IMR-90 (cell line): ENCODE results near the gene B3GALNT1. TPM values are rescaled to one million over a fixed set of nuclear protein-coding genes. Genes with fewer than 3 reads are reported as not detected.

Experiments
- ATAC-seq: fragments of 200-7000 bp; cut with Tn5 transposase; 2 replicates; pipeline ENCODE4 v1.9.1; 2020; ENCODE audit warnings: low read depth, mild to moderate bottlenecking, moderate library complexity
- BruUV-seq: library from RNA; stranded (reverse); fragments of 400-500 nt; replicated peaks from 2 replicates; lab custom pipeline; 2021; lab: Mats Ljungman, UMichigan
- CTCF ChIA-PET: fragments of 300-600 bp; formaldehyde crosslinking; extraction: SDS; loops from one replicate; lab custom pipeline; 2021; ENCODE audit warnings: antibody characterized with exemption; lab: Yijun Ruan, JAX
- POLR2A ChIA-PET: fragments of 300-600 bp; sonication (Branson Sonifier 250); formaldehyde crosslinking; loops from one replicate; lab custom pipeline; 2022; ENCODE audit warnings: antibody characterized with exemption; ENCODE audit not compliant: unreplicated experiment; lab: Charles Lee
- DNase-seq: peaks from one replicate; pipeline ENCODE4 v3.0.0; 2013
- H2AFZ ChIP-seq: replicated peaks from 2 replicates; pipeline ENCODE3; 2013; ENCODE audit warnings: low read length, mild to moderate bottlenecking; ENCODE audit not compliant: poor library complexity
- H2AK5ac ChIP-seq: 2 replicates; pipeline ENCODE4 v1.6.1; 2013; ENCODE audit warnings: low read depth, low read length, inconsistent platforms
- H2AK9ac ChIP-seq: replicated peaks from 2 replicates; pipeline ENCODE3; 2013; ENCODE audit warnings: mild to moderate bottlenecking, low read depth, low read length, moderate library complexity; ENCODE audit not compliant: poor library complexity
- H2BK120ac ChIP-seq: 2 replicates; pipeline ENCODE4 v1.6.1; 2013; ENCODE audit warnings: low read depth, low read length, inconsistent platforms
- H2BK15ac ChIP-seq: 3 replicates; pipeline ENCODE4 v1.6.1; 2013; ENCODE audit warnings: low read depth, low read length, inconsistent platforms
- H2BK20ac ChIP-seq: 2 replicates; pipeline ENCODE4 v1.6.1; 2013; ENCODE audit warnings: low read depth, mild to moderate bottlenecking, inconsistent platforms, low read length, moderate library complexity
- H2BK5ac ChIP-seq: 2 replicates; pipeline ENCODE4 v1.6.1; 2013; ENCODE audit warnings: mild to moderate bottlenecking, low read depth, low read length, inconsistent platforms; ENCODE audit not compliant: poor library complexity, severe bottlenecking
- H3K14ac ChIP-seq: replicated peaks from 2 replicates; pipeline ENCODE4 v1.6.1; 2013; ENCODE audit warnings: low read depth, low read length, inconsistent platforms
- H3K18ac ChIP-seq: 2 replicates; pipeline ENCODE4 v1.6.1; 2013; ENCODE audit warnings: low read depth, low read length, control low read depth
- H3K23ac ChIP-seq: 2 replicates; pipeline ENCODE4 v1.6.1; 2013; ENCODE audit warnings: low read depth, low read length, inconsistent platforms
- H3K27ac ChIP-seq: 2 replicates; pipeline ENCODE4 v1.5.1; 2013; ENCODE audit warnings: mild to moderate bottlenecking, control low read depth, low read length; ENCODE audit not compliant: insufficient read depth
- H3K27me3 ChIP-seq: 2 replicates; pipeline ENCODE4 v1.6.1; 2013; ENCODE audit warnings: low read length; ENCODE audit not compliant: control insufficient read depth, insufficient read depth
- H3K36me3 ChIP-seq: 2 replicates; pipeline ENCODE4 v1.6.1; 2013; ENCODE audit warnings: low read length, mixed read lengths; ENCODE audit not compliant: control insufficient read depth, insufficient read depth
- H3K4ac ChIP-seq: 2 replicates; pipeline ENCODE4 v1.6.1; 2013; ENCODE audit warnings: low read depth, low read length, inconsistent platforms
- H3K4me1 ChIP-seq: 2 replicates; pipeline ENCODE4 v1.6.1; 2013; ENCODE audit warnings: low read length, mixed read lengths; ENCODE audit not compliant: control insufficient read depth, insufficient read depth
- H3K4me2 ChIP-seq: 2 replicates; pipeline ENCODE4 v1.6.1; 2013; ENCODE audit warnings: low read depth, mild to moderate bottlenecking, control low read depth, low read length, moderate library complexity
- H3K4me3 ChIP-seq: 2 replicates; pipeline ENCODE4 v1.5.1; 2013; ENCODE audit warnings: low read depth, mild to moderate bottlenecking, control low read depth, low read length, moderate library complexity; ENCODE audit not compliant: insufficient read depth
- H3K56ac ChIP-seq: 2 replicates; pipeline ENCODE4 v1.6.1; 2013; ENCODE audit warnings: low read length, inconsistent platforms; ENCODE audit not compliant: insufficient read depth; ENCODE audit errors: extremely low read depth
- H3K79me1 ChIP-seq, 2 experiments: 2 replicates each; pipeline ENCODE4 v1.6.1; 2013; ENCODE audit warnings: low read length in 2 of 2, inconsistent platforms in 1 of 2, low read depth in 1 of 2
- H3K9ac ChIP-seq: 2 replicates; pipeline ENCODE4 v1.6.1; 2013; ENCODE audit warnings: low read depth, low read length, control low read depth
- H3K9me1 ChIP-seq: 2 replicates; pipeline ENCODE4 v1.6.1; 2013; ENCODE audit warnings: low read length, inconsistent platforms; ENCODE audit not compliant: insufficient read depth
- H3K9me3 ChIP-seq: 2 replicates; pipeline ENCODE4 v1.6.1; 2013; ENCODE audit warnings: low read length; ENCODE audit not compliant: control insufficient read depth, insufficient read depth
- H4K20me1 ChIP-seq: 2 replicates; pipeline ENCODE4 v1.6.1; 2013; ENCODE audit warnings: low read length, inconsistent platforms; ENCODE audit not compliant: insufficient read depth
- H4K5ac ChIP-seq: 2 replicates; pipeline ENCODE4 v1.6.1; 2013; ENCODE audit warnings: mild to moderate bottlenecking, low read depth, low read length, control low read depth
- H4K8ac ChIP-seq, 2 experiments: 2 replicates each; pipeline ENCODE4 v1.6.1; 2013; ENCODE audit warnings: low read depth in 2 of 2, low read length in 2 of 2, control low read depth in 1 of 2, inconsistent platforms in 1 of 2
- H4K91ac ChIP-seq: 2 replicates; pipeline ENCODE4 v1.6.1; 2013; ENCODE audit warnings: low read depth, low read length, inconsistent platforms; ENCODE audit not compliant: insufficient read depth
- BHLHE40 ChIP-seq: fragments of 150-350 bp; IDR thresholded peaks from 2 replicates; pipeline ENCODE4 v1.6.1; 2016; ENCODE audit warnings: mild to moderate bottlenecking, low read depth, low read length
- CEBPB ChIP-seq: IDR thresholded peaks from 2 replicates; pipeline ENCODE4 v1.6.1; 2012; ENCODE audit warnings: low read depth, low read length, improper control_type of control experiment
- CHD1 ChIP-seq: IDR thresholded peaks from 2 replicates; pipeline ENCODE4 v1.6.1; 2012; ENCODE audit warnings: low read depth, low read length, improper control_type of control experiment
- CTCF ChIP-seq: conservative IDR thresholded peaks from 2 replicates; pipeline ENCODE4 v1.5.1; 2012; ENCODE audit warnings: mild to moderate bottlenecking, low read depth, low read length, improper control_type of control experiment
- ELK1 ChIP-seq: fragments of 150-350 bp; IDR thresholded peaks from 2 replicates; pipeline ENCODE4 v1.6.1; 2016; ENCODE audit warnings: low read depth, mild to moderate bottlenecking, low read length, moderate library complexity, borderline replicate concordance
- FOS ChIP-seq: fragments of 150-350 bp; IDR thresholded peaks from 2 replicates; pipeline ENCODE4 v1.6.1; 2016; ENCODE audit warnings: low read depth, low read length
- MAFK ChIP-seq: IDR thresholded peaks from 2 replicates; pipeline ENCODE4 v1.6.1; 2012; ENCODE audit warnings: low read depth, low read length, improper control_type of control experiment
- MAZ ChIP-seq: IDR thresholded peaks from 2 replicates; pipeline ENCODE4 v1.6.1; 2012; ENCODE audit warnings: low read depth, mild to moderate bottlenecking, low read length, improper control_type of control experiment, moderate library complexity, borderline replicate concordance
- MXI1 ChIP-seq: IDR thresholded peaks from 2 replicates; pipeline ENCODE4 v1.6.1; 2012; ENCODE audit warnings: low read depth, mild to moderate bottlenecking, low read length, moderate library complexity, borderline replicate concordance
- NFE2L2 ChIP-seq: fragments of 150-350 bp; IDR thresholded peaks from 2 replicates; pipeline ENCODE4 v1.6.1; 2016; ENCODE audit warnings: low read depth, mild to moderate bottlenecking, low read length
- POLR2A ChIP-seq: IDR thresholded peaks from 2 replicates; pipeline ENCODE4 v1.6.1; 2012; ENCODE audit warnings: mild to moderate bottlenecking, low read depth, low read length
- RAD21 ChIP-seq: IDR thresholded peaks from 2 replicates; pipeline ENCODE4 v1.6.1; 2012; ENCODE audit warnings: low read length, improper control_type of control experiment
- RCOR1 ChIP-seq: IDR thresholded peaks from 2 replicates; pipeline ENCODE4 v1.6.1; 2012; ENCODE audit warnings: mild to moderate bottlenecking, low read length, improper control_type of control experiment; ENCODE audit not compliant: insufficient replicate concordance
- RFX5 ChIP-seq: IDR thresholded peaks from 2 replicates; pipeline ENCODE4 v1.8.0; 2012; ENCODE audit warnings: low read depth, mild to moderate bottlenecking, low read length, moderate library complexity
- SMC3 ChIP-seq: fragments of 150-350 bp; IDR thresholded peaks from 2 replicates; pipeline ENCODE4 v1.6.1; 2016; ENCODE audit warnings: low read depth, mild to moderate bottlenecking, antibody characterized with exemption, low read length, moderate library complexity
- USF2 ChIP-seq: fragments of 150-350 bp; IDR thresholded peaks from 2 replicates; pipeline ENCODE4 v1.6.1; 2017; ENCODE audit warnings: mild to moderate bottlenecking, antibody characterized with exemption, low read length, low read depth
- WGBS, 2 experiments: methylation state at CpG; one replicate each; pipeline versions ENCODE4 v1.1.5 to v1.1.7; 2013; ENCODE audit warnings: missing lambda C conversion rate in 2 of 2; ENCODE audit not compliant: insufficient read length in 1 of 2; ENCODE audit errors: extremely low coverage in 2 of 2; 5-methylcytosine and 5-hydroxymethylcytosine counted together
- dilution Hi-C: fragments of 300-500 bp; cut with HindIII; formaldehyde crosslinking; loops from one replicate; pipeline ENCODE4 v1.14.3; 2018; ENCODE audit warnings: low sequenced_read_pairs; ENCODE audit not compliant: unreplicated experiment
- in situ Hi-C: fragments of 300-500 bp; cut with MboI; formaldehyde crosslinking; loops from 3 replicates; pipeline ENCODE4 v1.14.3; 2019; ENCODE audit warnings: low sequenced_read_pairs, inconsistent platforms, mixed read lengths
- intact Hi-C: fragments of 100-400 bp; cut with micrococcal nuclease; formaldehyde crosslinking; loops from 2 replicates; pipeline ENCODE4 v1.10.0; 2022
- polyA plus RNA-seq, 3 experiments: library from polyadenylated mRNA; depleted of rRNA; stranded (reverse); fragments of >200 nt; gene quantifications; 2 replicates each; pipeline ENCODE4 v1.2.3, GENCODE V29; 2012; ENCODE audit warnings: low replicate concordance in 1 of 3
- total RNA-seq: library from RNA; depleted of rRNA; stranded (reverse); fragments of >200 nt; gene quantifications from 2 replicates; pipeline ENCODE4 v1.2.3, GENCODE V29; 2012

B3GALNT1 gene
- total and polyA plus RNA-seq, 2 of the 4 experiments (the other 2 are of a cell fraction): 5.6 to 8.2 TPM

- H4K91ac ChIP-seq: no peak overlapping the region
- no peak overlapping the region for H3K14ac ChIP-seq
- no peak overlapping the region for H2AFZ ChIP-seq
- no peak overlapping the region for H2AK9ac ChIP-seq
- no peak overlapping the region for H2BK15ac ChIP-seq
- H3K27me3 ChIP-seq: no peaks in the 10 kb centered on the region
- no peak overlapping the region for H3K23ac ChIP-seq
- no peak overlapping the region for H3K4ac ChIP-seq
- no CpG with 5 or more reads among the region's 6 CpGs for WGBS, 2 experiments
- no peak overlapping the region for H4K5ac ChIP-seq
- DNase-seq (no peak), ATAC-seq (no peak)
- no peak overlapping the region for H3K18ac ChIP-seq
- in situ Hi-C loops: no loop called here
- H3K9me1 ChIP-seq: no peaks in the 10 kb centered on the region; the same call in 1 of the 2 replicates
- H2BK20ac ChIP-seq: no peak overlapping the region
- H3K4me1 ChIP-seq: no peaks in the 10 kb centered on the region
- intact Hi-C loops: loop anchor here (5.0 kb wide), 1 partner anchor 171 kb away; no protein-coding TSS in a partner anchor
- no peak overlapping the region for H2BK5ac ChIP-seq
- H3K9ac ChIP-seq: no peak overlapping the region
- no peak overlapping the region for H3K56ac ChIP-seq
- H3K4me3 ChIP-seq: no peak overlapping the region
- dilution Hi-C loops: no loop called here
- no peak overlapping the region for H2AK5ac ChIP-seq
- no peaks in the 10 kb centered on the region for H4K20me1 ChIP-seq
- H4K8ac ChIP-seq: no peak overlapping the region
- CTCF ChIA-PET: no interaction called here
- POLR2A ChIA-PET: no interaction called here
- 0 out of 2 replicates have a peak, but pooled peaks cover 2% of the 10 kb centered on the region for H3K36me3 ChIP-seq
- TF ChIP-seq RAD21 (no peak), MAFK (no peak), SMC3 (no peak), MAZ (no peak), BHLHE40 (no peak), CHD1 (no peak), RFX5 (no peak), FOS (no peak), CTCF (no peak), CEBPB (no peak), ELK1 (no peak), RCOR1 (no peak), MXI1 (no peak), POLR2A (no peak), USF2 (no peak), NFE2L2 (no peak)
- no peaks in the 10 kb centered on the region for H3K79me1 ChIP-seq
- H3K27ac ChIP-seq: no peak overlapping the region
- no TSS peak for BruUV-seq
- H3K4me2 ChIP-seq: no peak overlapping the region
- no peak overlapping the region for H2BK120ac ChIP-seq
- H3K9me3 ChIP-seq: no peaks in the 10 kb centered on the region
Measured at GRCh38 chr3:161100994-161101393, 4.2 kb downstream of the B3GALNT1 start.
